ENCODE results near the gene NDUFA6. TPM values are rescaled to one million over a fixed set of nuclear protein-coding genes. Genes with fewer than 3 reads are reported as not detected.
"Not testable (repeated sequence)": the region's sequence is repeated elsewhere in the genome, so short reads cannot be mapped to it uniquely, and the experiment has no call there.

The NDUFA6 gene
- total RNA-seq, 1 experiment from 2014 or later = 80.4 TPM

GRCh38 chr22:42131562-42131961 lies 41.0 kb upstream of the NDUFA6 start:
- DNase-seq (ENCODE audit: unreplicated experiment) = no peak
- Mint-ChIP-seq H3K4me1 (ENCODE audit: insufficient read depth, unreplicated experiment) (no peaks in the 10 kb centered on the region), H3K36me3 (ENCODE audit: insufficient read depth, unreplicated experiment) (peaks cover 27% of the 10 kb centered on the region), H3K27me3 (ENCODE audit: insufficient read depth, unreplicated experiment) (no peaks in the 10 kb centered on the region), H3K4me3 (ENCODE audit: unreplicated experiment) (no peak overlapping the region), H3K27ac (ENCODE audit: low read depth, unreplicated experiment) (no peak overlapping the region), H3K9me3 (ENCODE audit: unreplicated experiment) (no peaks in the 10 kb centered on the region)
- no peak for TF ChIP-seq CTCF (IDR thresholded peaks at IDR 0.05; ENCODE audit: unreplicated experiment)
- no TSS peak for BruUV-seq (replicated peaks)
- ChIA-PET POLR2A (interaction anchor here (0.7 kb wide), 1 partner anchor 10 kb away, joined by 4 read pairs; no protein-coding TSS in a partner anchor), CTCF (interaction anchor here (0.7 kb wide), 1 partner anchor 312 kb away, joined by 3 read pairs; no protein-coding TSS in a partner anchor)
- intact Hi-C loops (cut with micrococcal nuclease) = no loop called here

- H3K27me3 Mint-ChIP-seq (ENCODE audit: insufficient read depth, unreplicated experiment); H3K4me3 Mint-ChIP-seq (ENCODE audit: unreplicated experiment); H3K9me3 Mint-ChIP-seq (ENCODE audit: unreplicated experiment); H3K27ac Mint-ChIP-seq (ENCODE audit: low read depth, unreplicated experiment); DNase-seq (ENCODE audit: unreplicated experiment); CTCF ChIA-PET; intact Hi-C loops (cut with micrococcal nuclease); BruUV-seq (replicated peaks); H3K4me1 Mint-ChIP-seq (ENCODE audit: insufficient read depth, unreplicated experiment); POLR2A ChIA-PET: not testable (repeated sequence)
- H3K36me3 Mint-ChIP-seq (ENCODE audit: insufficient read depth, unreplicated experiment) = peaks cover 32% of the 10 kb centered on the region
Measured at GRCh38 chr22:42130639-42131431, 40.3 kb upstream of the NDUFA6 start, which contains the start of gene CYP2D6. TSS of gene CYP2D6 (minus strand) at chr22:42130810. CDS start at chr22:42130791, 19 bp downstream.

GRCh38 chr22:42130182-42130581 lies 39.6 kb upstream of the NDUFA6 start:
- H3K27ac Mint-ChIP-seq (ENCODE audit: low read depth, unreplicated experiment); H3K4me3 Mint-ChIP-seq (ENCODE audit: unreplicated experiment); intact Hi-C loops (cut with micrococcal nuclease); CTCF ChIA-PET; H3K4me1 Mint-ChIP-seq (ENCODE audit: insufficient read depth, unreplicated experiment); H3K9me3 Mint-ChIP-seq (ENCODE audit: unreplicated experiment); POLR2A ChIA-PET; H3K27me3 Mint-ChIP-seq (ENCODE audit: insufficient read depth, unreplicated experiment); BruUV-seq (replicated peaks); DNase-seq (ENCODE audit: unreplicated experiment): not testable (repeated sequence)
- peaks cover 32% of the 10 kb centered on the region for H3K36me3 Mint-ChIP-seq (ENCODE audit: insufficient read depth, unreplicated experiment)

- BruUV-seq (replicated peaks); H3K27ac Mint-ChIP-seq (ENCODE audit: low read depth, unreplicated experiment); H3K9me3 Mint-ChIP-seq (ENCODE audit: unreplicated experiment); H3K4me1 Mint-ChIP-seq (ENCODE audit: insufficient read depth, unreplicated experiment); intact Hi-C loops (cut with micrococcal nuclease); H3K4me3 Mint-ChIP-seq (ENCODE audit: unreplicated experiment); POLR2A ChIA-PET; CTCF ChIA-PET; H3K27me3 Mint-ChIP-seq (ENCODE audit: insufficient read depth, unreplicated experiment): not testable (repeated sequence)
- DNase-seq (ENCODE audit: unreplicated experiment) = peak; percentile 30
- peaks cover 32% of the 10 kb centered on the region for H3K36me3 Mint-ChIP-seq (ENCODE audit: insufficient read depth, unreplicated experiment)
Measured at GRCh38 chr22:42128776-42129694, 38.5 kb upstream of the NDUFA6 start.

- H3K27me3 Mint-ChIP-seq (ENCODE audit: insufficient read depth, unreplicated experiment); intact Hi-C loops (cut with micrococcal nuclease); H3K9me3 Mint-ChIP-seq (ENCODE audit: unreplicated experiment); DNase-seq (ENCODE audit: unreplicated experiment); H3K4me3 Mint-ChIP-seq (ENCODE audit: unreplicated experiment); H3K27ac Mint-ChIP-seq (ENCODE audit: low read depth, unreplicated experiment); CTCF ChIA-PET; BruUV-seq (replicated peaks); POLR2A ChIA-PET; H3K4me1 Mint-ChIP-seq (ENCODE audit: insufficient read depth, unreplicated experiment): not testable (repeated sequence)
- peaks cover 22% of the 10 kb centered on the region for H3K36me3 Mint-ChIP-seq (ENCODE audit: insufficient read depth, unreplicated experiment)
Measured at GRCh38 chr22:42128007-42128406, 37.4 kb upstream of the NDUFA6 start.
